Bronchial epithelial cell (primary cell): ENCODE data around the gene EDAR. TPM values are rescaled to one million over a fixed set of nuclear protein-coding genes. Genes with fewer than 3 reads are reported as not detected.
A peak's percentile ranks its signal among the peaks of the same experiment; 100 is the strongest.

Experiments used
- DNase-seq: peaks from one replicate; pipeline ENCODE4 v3.0.0-alpha.2; 2010; ENCODE audit warnings: low read depth
- FAIRE-seq: peaks from 2 replicates; lab custom pipeline; 2011; peaks lifted over from hg19 to GRCh38; lab: Jason Lieb, UNC
- H3K27me3 ChIP-seq: 2 replicates; pipeline ENCODE4 v1.5.1; 2011; ENCODE audit warnings: low read length; ENCODE audit not compliant: control insufficient read depth, insufficient read depth
- H3K36me3 ChIP-seq: 2 replicates; pipeline ENCODE4 v1.5.1; 2011; ENCODE audit warnings: low read length; ENCODE audit not compliant: control insufficient read depth, insufficient read depth
- H3K4me3 ChIP-seq: 2 replicates; pipeline ENCODE4 v1.5.1; 2011; ENCODE audit warnings: mild to moderate bottlenecking, low read depth, low read length, control low read depth
- total RNA-seq: library from RNA; depleted of rRNA; stranded (reverse); fragments of >200 nt; gene quantifications from 2 replicates; pipeline ENCODE4 v1.2.1, GENCODE V29; 2014
- TF ChIP-seq, protein P1 (sequence below): IDR thresholded peaks from 2 replicates; pipeline ENCODE4 v1.5.1; 2011; ENCODE audit warnings: mild to moderate bottlenecking, moderate library complexity, low read length, control low read depth, inconsistent platforms; ENCODE audit not compliant: insufficient read depth, severe bottlenecking

EDAR gene
- total RNA-seq, 1 donor from 2014 or later = under 0.01 TPM

- peak; percentile 49 for DNase-seq
- Histone ChIP-seq H3K27me3 (peaks cover 2% of the 10 kb centered on the region), H3K4me3 (no peak overlapping the region), H3K36me3 (no peaks in the 10 kb centered on the region)
- TF ChIP-seq, protein P1, sequence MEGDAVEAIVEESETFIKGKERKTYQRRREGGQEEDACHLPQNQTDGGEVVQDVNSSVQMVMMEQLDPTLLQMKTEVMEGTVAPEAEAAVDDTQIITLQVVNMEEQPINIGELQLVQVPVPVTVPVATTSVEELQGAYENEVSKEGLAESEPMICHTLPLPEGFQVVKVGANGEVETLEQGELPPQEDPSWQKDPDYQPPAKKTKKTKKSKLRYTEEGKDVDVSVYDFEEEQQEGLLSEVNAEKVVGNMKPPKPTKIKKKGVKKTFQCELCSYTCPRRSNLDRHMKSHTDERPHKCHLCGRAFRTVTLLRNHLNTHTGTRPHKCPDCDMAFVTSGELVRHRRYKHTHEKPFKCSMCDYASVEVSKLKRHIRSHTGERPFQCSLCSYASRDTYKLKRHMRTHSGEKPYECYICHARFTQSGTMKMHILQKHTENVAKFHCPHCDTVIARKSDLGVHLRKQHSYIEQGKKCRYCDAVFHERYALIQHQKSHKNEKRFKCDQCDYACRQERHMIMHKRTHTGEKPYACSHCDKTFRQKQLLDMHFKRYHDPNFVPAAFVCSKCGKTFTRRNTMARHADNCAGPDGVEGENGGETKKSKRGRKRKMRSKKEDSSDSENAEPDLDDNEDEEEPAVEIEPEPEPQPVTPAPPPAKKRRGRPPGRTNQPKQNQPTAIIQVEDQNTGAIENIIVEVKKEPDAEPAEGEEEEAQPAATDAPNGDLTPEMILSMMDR = peak; percentile 75
- FAIRE-seq = peak; percentile 79
Measured at GRCh38 chr2:108927936-108928659, 60.9 kb downstream of the EDAR start.

GRCh38 chr2:108927405-108927804 lies 61.6 kb downstream of the EDAR start:
- no peaks in the 10 kb centered on the region for H3K36me3 ChIP-seq
- DNase-seq = no peak
- TF ChIP-seq, protein P1 = no peak
- no peak overlapping the region for H3K4me3 ChIP-seq
- peaks cover 2% of the 10 kb centered on the region for H3K27me3 ChIP-seq
- no peak for FAIRE-seq

DNA sequence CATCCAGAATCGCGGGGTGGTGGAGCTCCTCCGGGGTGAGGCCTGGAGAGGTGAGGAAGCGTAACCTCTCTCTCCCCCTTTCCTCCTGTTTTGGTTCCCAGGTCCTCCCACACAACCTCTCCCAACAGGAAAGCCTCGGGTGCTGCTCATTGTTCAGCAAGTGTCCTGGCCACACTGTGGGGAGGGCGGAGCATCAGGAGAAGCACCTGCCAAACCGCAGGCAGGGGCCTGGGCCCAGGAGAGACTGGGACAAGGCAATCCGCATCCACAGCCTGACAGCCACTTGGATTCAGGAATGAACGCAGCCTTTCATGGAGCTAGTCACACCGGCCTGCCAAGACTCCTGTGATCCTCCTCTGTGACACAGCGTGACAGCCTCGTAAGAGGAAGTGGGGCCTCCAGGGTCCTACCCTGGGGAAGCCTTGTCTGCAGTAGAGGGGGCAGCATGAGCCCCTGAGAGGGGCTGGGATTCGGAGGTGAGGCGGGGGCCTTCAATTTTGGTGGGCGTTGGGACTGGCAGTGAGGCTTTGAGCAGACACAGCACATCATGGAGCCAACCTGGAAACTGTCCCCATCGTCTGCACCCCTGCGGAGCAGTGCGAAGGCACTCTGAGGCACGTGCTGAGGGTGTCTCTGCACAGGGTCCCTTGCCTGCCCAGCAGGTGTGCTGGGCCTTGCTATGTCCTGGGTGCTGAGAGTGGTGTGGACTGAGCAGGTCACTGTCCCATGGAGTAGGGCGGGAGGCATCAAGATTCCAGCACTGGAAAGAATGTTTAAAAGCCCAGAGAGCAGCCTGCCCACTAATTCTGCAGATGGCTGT lies 62.2 kb downstream of the EDAR start:
- no peak for DNase-seq
- no peak for FAIRE-seq
- no peak overlapping the region for H3K4me3 ChIP-seq
- no peaks in the 10 kb centered on the region for H3K36me3 ChIP-seq
- TF ChIP-seq, protein P1 = no peak
- H3K27me3 ChIP-seq = peaks cover 2% of the 10 kb centered on the region

- TF ChIP-seq, protein P1 = no peak
- DNase-seq = no peak
- no peaks in the 10 kb centered on the region for H3K36me3 ChIP-seq
- FAIRE-seq = no peak
- peaks cover 2% of the 10 kb centered on the region for H3K27me3 ChIP-seq
- H3K4me3 ChIP-seq = no peak overlapping the region
Measured at GRCh38 chr2:108925735-108926134, 63.3 kb downstream of the EDAR start.

DNA sequence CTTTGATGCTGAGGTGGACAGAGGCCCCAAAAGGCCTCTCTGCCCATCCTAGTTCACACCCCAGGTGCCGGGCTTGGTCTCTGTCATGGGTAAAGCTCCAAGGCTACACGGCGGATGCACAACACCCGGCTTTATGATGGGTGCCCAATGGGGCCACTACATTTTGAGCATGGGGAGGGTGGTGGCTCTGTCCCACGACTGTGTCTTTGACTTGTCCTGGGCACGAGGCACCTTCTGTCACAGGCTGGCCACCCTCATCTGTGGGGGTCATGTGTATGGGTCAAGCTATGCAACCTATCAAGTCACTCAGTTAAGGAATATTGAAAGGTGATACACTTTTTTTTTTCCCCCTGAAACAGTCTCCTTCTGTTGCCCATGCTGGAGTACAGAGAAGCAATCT lies 63.7 kb downstream of the EDAR start:
- DNase-seq (no peak), FAIRE-seq (no peak)
- Histone ChIP-seq H3K27me3 (peaks cover 2% of the 10 kb centered on the region), H3K4me3 (no peak overlapping the region), H3K36me3 (no peaks in the 10 kb centered on the region)
- TF ChIP-seq, protein P1 = no peak
